Measurements from ENCODE around the gene TMEM82. TPM values are rescaled to one million over a fixed set of nuclear protein-coding genes. Genes with fewer than 3 reads are reported as not detected.
A peak's percentile ranks its signal among the peaks of the same experiment; 100 is the strongest.

TMEM82 gene
- total RNA-seq, 1 donor from 2014 or later: not detected

- Histone ChIP-seq H3K27me3 (no peaks in the 10 kb centered on the region), H3K4me1 (peaks cover 12 to 40% of the 10 kb centered on the region in 2 donors), H3K36me3 (peaks cover 57 to 65% of the 10 kb centered on the region in 2 donors), H3K9me3 (no peaks in the 10 kb centered on the region), H3K27ac (peak overlapping the region; percentile 93 to 96), H3K4me3 (peak overlapping the region in 1 of 2 donors; percentile 89)
- DNase-seq (ENCODE audit: low spot score in 2 of 2): no peak
- intact Hi-C loops (cut with DNase I): loop anchor here (2.0 kb wide), 1 partner anchor 14 kb away; no protein-coding TSS in a partner anchor
- no peak for TF ChIP-seq CTCF (IDR thresholded peaks at IDR 0.05)
Observed at GRCh38 chr1:15764890-15765289, 22.6 kb downstream of the TMEM82 start.

- TF ChIP-seq CTCF (IDR thresholded peaks at IDR 0.05): no peak
- Histone ChIP-seq H3K9me3 (no peaks in the 10 kb centered on the region), H3K36me3 (peaks cover 64 to 72% of the 10 kb centered on the region in 2 donors), H3K27ac (peak overlapping the region; percentile 93 to 96), H3K4me3 (peak overlapping the region in 1 of 2 donors; percentile 89), H3K4me1 (peaks cover 12 to 40% of the 10 kb centered on the region in 2 donors), H3K27me3 (no peaks in the 10 kb centered on the region)
- intact Hi-C loops (cut with DNase I): loop anchor here (2.0 kb wide), 1 partner anchor 13 kb away; no protein-coding TSS in a partner anchor
- peak in 1 of 2 donors; percentile 79 for DNase-seq (ENCODE audit: low spot score in 2 of 2)
Observed at GRCh38 chr1:15765495-15766194, 23.3 kb downstream of the TMEM82 start.

- Histone ChIP-seq H3K4me3 (no peak overlapping the region), H3K27me3 (no peaks in the 10 kb centered on the region), H3K36me3 (peaks cover 85 to 90% of the 10 kb centered on the region in 2 donors), H3K4me1 (peaks cover 12 to 31% of the 10 kb centered on the region in 2 donors), H3K27ac (peak overlapping the region; percentile 45 to 96), H3K9me3 (no peaks in the 10 kb centered on the region)
- intact Hi-C loops (cut with DNase I): no loop called here
- no peak for DNase-seq (ENCODE audit: low spot score in 2 of 2)
- no peak for TF ChIP-seq CTCF (IDR thresholded peaks at IDR 0.05)
Observed at GRCh38 chr1:15767941-15768340, 25.6 kb downstream of the TMEM82 start.

- Histone ChIP-seq H3K4me3 (no peak overlapping the region), H3K36me3 (peaks cover 88 to 93% of the 10 kb centered on the region in 2 donors), H3K27me3 (no peaks in the 10 kb centered on the region), H3K4me1 (peaks cover 7 to 26% of the 10 kb centered on the region in 2 donors), H3K27ac (peak overlapping the region; percentile 45 to 96), H3K9me3 (no peaks in the 10 kb centered on the region)
- TF ChIP-seq CTCF (IDR thresholded peaks at IDR 0.05): no peak
- intact Hi-C loops (cut with DNase I): no loop called here
- DNase-seq (ENCODE audit: low spot score in 2 of 2): no peak
Observed at GRCh38 chr1:15768388-15768787, 26.1 kb downstream of the TMEM82 start.

- peaks cover 3 to 7% of the 10 kb centered on the region in 2 donors for H3K4me1 ChIP-seq
- no peaks in the 10 kb centered on the region for H3K27me3 ChIP-seq
- H3K36me3 ChIP-seq: peaks cover 92 to 98% of the 10 kb centered on the region in 2 donors
- peak overlapping the region; percentile 9 to 46 for H3K27ac ChIP-seq
- H3K4me3 ChIP-seq: no peak overlapping the region
- no peaks in the 10 kb centered on the region for H3K9me3 ChIP-seq
- DNase-seq (ENCODE audit: low spot score in 2 of 2): no peak
- no peak for TF ChIP-seq CTCF (IDR thresholded peaks at IDR 0.05)
- intact Hi-C loops (cut with DNase I): no loop called here
Observed at GRCh38 chr1:15770313-15770962, 28.1 kb downstream of the TMEM82 start.

Measured in ascending aorta (tissue), 2 donors.